Germinal center (tissue), 1 donor: ENCODE data around the gene GLB1L.
"Not testable (repeated sequence)": the region's sequence is repeated elsewhere in the genome, so short reads cannot be mapped to it uniquely, and the experiment has no call there.

Source experiments
- DNase-seq: peaks from one replicate; pipeline ENCODE4 v3.0.0; 2012; ENCODE audit warnings: mixed read lengths, low spot score

Gene GLB1L

GRCh38 chr2:219245148-219245898 is at the start of gene GLB1L, which contains the start of gene STK16:
GLB1L (minus strand) TSS chr2:219245444; CDS start chr2:219243573, 1,871 bp downstream.
STK16 (plus strand) TSS chr2:219245479; CDS start chr2:219246000, 521 bp downstream.
- DNase-seq, result peak; percentile 88

- peak; percentile 96 for DNase-seq
These were observed 49.4 kb upstream of the GLB1L start for GRCh38 chr2:219294356-219295351.

GRCh38 chr2:219293736-219294231 is 48.5 kb upstream of the GLB1L start:
- no peak for DNase-seq

GRCh38 chr2:219292616-219293015 is 47.4 kb upstream of the GLB1L start:
- no peak for DNase-seq

GRCh38 chr2:219291910-219292490 is 46.8 kb upstream of the GLB1L start:
- DNase-seq, result no peak

- DNase-seq, result no peak
These were observed 46.1 kb upstream of the GLB1L start for GRCh38 chr2:219291394-219291793.

- no peak for DNase-seq
These were observed 45.3 kb upstream of the GLB1L start for GRCh38 chr2:219290381-219291171.

- no peak for DNase-seq
These were observed 44.5 kb upstream of the GLB1L start for GRCh38 chr2:219289537-219290361.

- no peak for DNase-seq
These were observed 43.9 kb upstream of the GLB1L start for GRCh38 chr2:219289195-219289536.

- DNase-seq, result no peak
These were observed 42.5 kb upstream of the GLB1L start for GRCh38 chr2:219287580-219288265.

- not testable (repeated sequence) for DNase-seq
These were observed 41.8 kb upstream of the GLB1L start for GRCh38 chr2:219287116-219287440.

GRCh38 chr2:219286436-219287115 is 41.3 kb upstream of the GLB1L start:
- no peak for DNase-seq

GRCh38 chr2:219285894-219286425 is 40.7 kb upstream of the GLB1L start:
- DNase-seq, result no peak

- DNase-seq, result no peak
These were observed 40.1 kb upstream of the GLB1L start for GRCh38 chr2:219285373-219285735.

GRCh38 chr2:219284501-219285372 is 39.5 kb upstream of the GLB1L start:
- DNase-seq, result no peak

GRCh38 chr2:219282943-219283581 is 37.8 kb upstream of the GLB1L start:
- no peak for DNase-seq

- DNase-seq, result no peak
These were observed 37.1 kb upstream of the GLB1L start for GRCh38 chr2:219282375-219282774.

- no peak for DNase-seq
These were observed 36.3 kb upstream of the GLB1L start for GRCh38 chr2:219281588-219281987.
